ENCODE results near the gene ANKRD55.

DNA sequence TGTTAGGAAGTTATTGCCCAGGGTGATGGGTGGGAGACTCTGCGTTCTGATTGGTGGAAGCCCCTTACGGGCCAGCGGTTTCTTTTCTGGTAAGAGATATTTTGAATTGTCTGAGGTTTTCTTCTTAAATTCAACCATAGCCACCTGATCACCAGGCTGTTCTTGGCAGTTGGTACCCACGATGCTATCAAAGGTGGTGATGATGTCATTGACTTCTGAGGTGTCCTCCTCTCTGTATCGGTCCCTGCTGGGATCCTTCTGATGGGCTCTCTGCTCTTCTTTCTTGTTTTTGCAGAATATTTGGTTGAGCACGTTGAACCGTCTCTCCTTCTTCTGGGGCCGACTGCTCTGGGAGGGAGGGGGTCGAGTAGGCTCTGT lies 121.7 kb downstream of the ANKRD55 start:
- TF ChIP-seq, protein P1, sequence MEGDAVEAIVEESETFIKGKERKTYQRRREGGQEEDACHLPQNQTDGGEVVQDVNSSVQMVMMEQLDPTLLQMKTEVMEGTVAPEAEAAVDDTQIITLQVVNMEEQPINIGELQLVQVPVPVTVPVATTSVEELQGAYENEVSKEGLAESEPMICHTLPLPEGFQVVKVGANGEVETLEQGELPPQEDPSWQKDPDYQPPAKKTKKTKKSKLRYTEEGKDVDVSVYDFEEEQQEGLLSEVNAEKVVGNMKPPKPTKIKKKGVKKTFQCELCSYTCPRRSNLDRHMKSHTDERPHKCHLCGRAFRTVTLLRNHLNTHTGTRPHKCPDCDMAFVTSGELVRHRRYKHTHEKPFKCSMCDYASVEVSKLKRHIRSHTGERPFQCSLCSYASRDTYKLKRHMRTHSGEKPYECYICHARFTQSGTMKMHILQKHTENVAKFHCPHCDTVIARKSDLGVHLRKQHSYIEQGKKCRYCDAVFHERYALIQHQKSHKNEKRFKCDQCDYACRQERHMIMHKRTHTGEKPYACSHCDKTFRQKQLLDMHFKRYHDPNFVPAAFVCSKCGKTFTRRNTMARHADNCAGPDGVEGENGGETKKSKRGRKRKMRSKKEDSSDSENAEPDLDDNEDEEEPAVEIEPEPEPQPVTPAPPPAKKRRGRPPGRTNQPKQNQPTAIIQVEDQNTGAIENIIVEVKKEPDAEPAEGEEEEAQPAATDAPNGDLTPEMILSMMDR (IDR thresholded peaks at IDR 0.05) = no peak
- no peak for TF ChIP-seq POLR2A (IDR thresholded peaks at IDR 0.05)
